GM21528 (cell line): Measurements from ENCODE around the gene KRT77.
"Not testable (repeated sequence)": the region's sequence is repeated elsewhere in the genome, so short reads cannot be mapped to it uniquely, and the experiment has no call there.

Experiments used
- ATAC-seq: cut with Tn5 transposase; IDR thresholded peaks from one replicate; pipeline ENCODE4 v1.9.1; 2021; ENCODE audit warnings: mild to moderate bottlenecking, moderate library complexity; ENCODE audit not compliant: unreplicated experiment, low FRiP score

The KRT77 gene

GRCh38 chr12:52724384-52724783 is 21.1 kb upstream of the KRT77 start:
- no peak for ATAC-seq

- no peak for ATAC-seq
Measured at GRCh38 chr12:52722680-52723079, 19.4 kb upstream of the KRT77 start.

GRCh38 chr12:52721838-52722470 is 18.6 kb upstream of the KRT77 start:
- ATAC-seq: no peak

- no peak for ATAC-seq
Measured at GRCh38 chr12:52720365-52720886, 17.1 kb upstream of the KRT77 start.

- no peak for ATAC-seq
Measured at GRCh38 chr12:52716061-52716460, 12.7 kb upstream of the KRT77 start.

- ATAC-seq: no peak
Measured at GRCh38 chr12:52715416-52715815, 12.1 kb upstream of the KRT77 start.

GRCh38 chr12:52714887-52715281 is 11.6 kb upstream of the KRT77 start:
- no peak for ATAC-seq

- ATAC-seq: no peak
Measured at GRCh38 chr12:52713960-52714886, 10.9 kb upstream of the KRT77 start.

- ATAC-seq: not testable (repeated sequence)
Measured at GRCh38 chr12:52712122-52712521, 8.8 kb upstream of the KRT77 start.

- ATAC-seq: no peak
Measured at GRCh38 chr12:52710730-52711129, 7.4 kb upstream of the KRT77 start.

- no peak for ATAC-seq
Measured at GRCh38 chr12:52708010-52708409, 4.7 kb upstream of the KRT77 start.

GRCh38 chr12:52704464-52704863 is 1.1 kb upstream of the KRT77 start:
- no peak for ATAC-seq

GRCh38 chr12:52703878-52704277 is 554 bp upstream of the KRT77 start:
- ATAC-seq: no peak

GRCh38 chr12:52702338-52702737 is 986 bp downstream of the KRT77 start:
- no peak for ATAC-seq

GRCh38 chr12:52701281-52701680 is 2.0 kb downstream of the KRT77 start:
- ATAC-seq: no peak

GRCh38 chr12:52699960-52700359 is 3.4 kb downstream of the KRT77 start:
- no peak for ATAC-seq

- ATAC-seq: no peak
Measured at GRCh38 chr12:52699373-52699772, 4.0 kb downstream of the KRT77 start.

GRCh38 chr12:52698651-52699340 is 4.5 kb downstream of the KRT77 start:
- no peak for ATAC-seq

- no peak for ATAC-seq
Measured at GRCh38 chr12:52697058-52697582, 6.2 kb downstream of the KRT77 start.

GRCh38 chr12:52696588-52696987 is 6.7 kb downstream of the KRT77 start:
- no peak for ATAC-seq

GRCh38 chr12:52695039-52695438 is 8.3 kb downstream of the KRT77 start:
- no peak for ATAC-seq
